H9 (cell line): Measurements from ENCODE around the gene GNA12. TPM values are rescaled to one million over a fixed set of nuclear protein-coding genes. Genes with fewer than 3 reads are reported as not detected.

ENCODE experiments used
- DNase-seq: peaks from one replicate; pipeline ENCODE4 v3.0.0-alpha.2; 2017
- H2AFZ ChIP-seq: one replicate; pipeline ENCODE4 v1.6.1; 2013; ENCODE audit warnings: mild to moderate bottlenecking, low read length, control low read depth, moderate library complexity
- H2AK5ac ChIP-seq: 2 replicates; pipeline ENCODE4 v1.6.1; 2013; ENCODE audit warnings: low read length, control low read depth, mixed read lengths; ENCODE audit not compliant: insufficient read length
- H2BK120ac ChIP-seq: one replicate; pipeline ENCODE4 v1.6.1; 2013; ENCODE audit warnings: low read depth, mild to moderate bottlenecking, low read length, control low read depth, inconsistent platforms; ENCODE audit not compliant: poor library complexity, severe bottlenecking
- H2BK12ac ChIP-seq: 2 replicates; pipeline ENCODE4 v1.6.1; 2013; ENCODE audit warnings: low read length, control low read depth, mixed read lengths, low read depth; ENCODE audit not compliant: insufficient read length
- H2BK15ac ChIP-seq: 2 replicates; pipeline ENCODE4 v1.6.1; 2013; ENCODE audit warnings: low read depth, low read length, control low read depth
- H2BK20ac ChIP-seq: one replicate; pipeline ENCODE4 v1.6.1; 2013; ENCODE audit warnings: low read depth, mild to moderate bottlenecking, low read length, control low read depth, inconsistent platforms; ENCODE audit not compliant: poor library complexity, severe bottlenecking
- H2BK5ac ChIP-seq: 2 replicates; pipeline ENCODE4 v1.6.1; 2013; ENCODE audit warnings: low read length, control low read depth, mixed read lengths; ENCODE audit not compliant: insufficient read length
- H3K14ac ChIP-seq: 2 replicates; pipeline ENCODE4 v1.6.1; 2013; ENCODE audit warnings: low read length, control low read depth; ENCODE audit not compliant: insufficient read depth
- H3K18ac ChIP-seq: 2 replicates; pipeline ENCODE4 v1.6.1; 2013; ENCODE audit warnings: low read depth, mild to moderate bottlenecking, mixed read lengths, low read length, control low read depth; ENCODE audit not compliant: insufficient read length
- H3K23ac ChIP-seq: 2 replicates; pipeline ENCODE4 v1.6.1; 2013; ENCODE audit warnings: low read length, control low read depth, mixed read lengths, low read depth; ENCODE audit not compliant: insufficient read length
- H3K23me2 ChIP-seq: 2 replicates; pipeline ENCODE4 v1.6.1; 2013; ENCODE audit warnings: low read depth, mild to moderate bottlenecking, mixed read lengths, low read length, control low read depth; ENCODE audit not compliant: insufficient read length, poor library complexity, severe bottlenecking
- H3K27ac ChIP-seq: 2 replicates; pipeline ENCODE4 v1.5.1; 2013; ENCODE audit warnings: low read length, control low read depth, mixed read lengths, low read depth; ENCODE audit not compliant: insufficient read length
- H3K27me3 ChIP-seq: 2 replicates; pipeline ENCODE4 v1.6.1; 2013; ENCODE audit warnings: low read length, control low read depth, inconsistent platforms; ENCODE audit not compliant: insufficient read depth
- H3K4ac ChIP-seq: 2 replicates; pipeline ENCODE4 v1.6.1; 2013; ENCODE audit warnings: low read depth, mild to moderate bottlenecking, control low read depth, inconsistent platforms, low read length, moderate library complexity
- H3K4me1 ChIP-seq: 2 replicates; pipeline ENCODE4 v1.6.1; 2013; ENCODE audit warnings: low read length, control low read depth, inconsistent platforms; ENCODE audit not compliant: insufficient read depth
- H3K4me2 ChIP-seq: 2 replicates; pipeline ENCODE4 v1.6.1; 2013; ENCODE audit warnings: low read length, control low read depth, mixed read lengths; ENCODE audit not compliant: insufficient read length, insufficient read depth
- H3K56ac ChIP-seq: 2 replicates; pipeline ENCODE4 v1.6.1; 2013; ENCODE audit warnings: low read depth, mild to moderate bottlenecking, mixed read lengths, low read length, control low read depth; ENCODE audit not compliant: insufficient read length
- H3K79me1 ChIP-seq: 2 replicates; pipeline ENCODE4 v1.6.1; 2013; ENCODE audit warnings: low read depth, mild to moderate bottlenecking, moderate library complexity, low read length, control low read depth, inconsistent platforms; ENCODE audit not compliant: insufficient read depth, poor library complexity, severe bottlenecking
- H3K79me2 ChIP-seq: 2 replicates; pipeline ENCODE4 v1.6.1; 2013; ENCODE audit warnings: low read length, control low read depth, inconsistent platforms; ENCODE audit not compliant: insufficient read depth
- H3K9ac ChIP-seq: 2 replicates; pipeline ENCODE4 v1.6.1; 2013; ENCODE audit warnings: low read length, control low read depth, mixed read lengths; ENCODE audit not compliant: insufficient read length; ENCODE audit errors: extremely low read depth
- H3K9me3 ChIP-seq: one replicate; pipeline ENCODE4 v1.6.1; 2013; ENCODE audit warnings: low read depth, low read length, inconsistent platforms; ENCODE audit not compliant: control insufficient read depth
- H3T11ph ChIP-seq: one replicate; pipeline ENCODE4 v1.6.1; 2013; ENCODE audit warnings: mild to moderate bottlenecking, low read length, control low read depth, inconsistent platforms
- H4K20me1 ChIP-seq: one replicate; pipeline ENCODE4 v1.6.1; 2013; ENCODE audit not compliant: control insufficient read depth, insufficient read length, insufficient read depth
- H4K5ac ChIP-seq: 2 replicates; pipeline ENCODE4 v1.6.1; 2013; ENCODE audit warnings: low read depth, mild to moderate bottlenecking, mixed read lengths, low read length, control low read depth; ENCODE audit not compliant: insufficient read length
- H4K8ac ChIP-seq: replicated peaks from 2 replicates; pipeline ENCODE4 v1.6.1; 2013; ENCODE audit warnings: low read length, control low read depth, mixed read lengths, low read depth; ENCODE audit not compliant: insufficient read length
- H4K91ac ChIP-seq: 2 replicates; pipeline ENCODE4 v1.6.1; 2013; ENCODE audit warnings: low read depth, mild to moderate bottlenecking, moderate library complexity, mixed read lengths, low read length, control low read depth; ENCODE audit not compliant: insufficient read length
- H3K27ac Mint-ChIP-seq, 3 experiments: 2 replicates in 2 of 3; 3 replicates in 1 of 3; pipeline ENCODE4 v1.8.0; 2020 to 2021; ENCODE audit warnings: mixed read lengths in 3 of 3, mild to moderate bottlenecking in 1 of 3, moderate library complexity in 1 of 3
- H3K27me3 Mint-ChIP-seq: 2 replicates; pipeline ENCODE4 v1.8.0; 2021; ENCODE audit warnings: low read depth, mild to moderate bottlenecking, moderate library complexity, mixed read lengths
- H3K36me3 Mint-ChIP-seq, 3 experiments: 2 replicates in 2 of 3; 3 replicates in 1 of 3; pipeline ENCODE4 v1.8.0; 2020 to 2021; ENCODE audit warnings: low read depth in 3 of 3, mixed read lengths in 3 of 3; ENCODE audit not compliant: insufficient read depth in 1 of 3
- H3K4me1 Mint-ChIP-seq, 2 experiments: 2 replicates each; pipeline ENCODE4 v1.8.0; 2020; ENCODE audit warnings: mixed read lengths in 2 of 2
- H3K4me3 Mint-ChIP-seq, 2 experiments: 2 replicates in 1 of 2; 3 replicates in 1 of 2; pipeline ENCODE4 v1.8.0; 2020 to 2021; ENCODE audit warnings: mild to moderate bottlenecking in 2 of 2, mixed read lengths in 2 of 2, moderate library complexity in 1 of 2
- H3K9me3 Mint-ChIP-seq, 2 experiments: 2 replicates in 1 of 2; 3 replicates in 1 of 2; pipeline ENCODE4 v1.8.0; 2020; ENCODE audit warnings: mild to moderate bottlenecking in 2 of 2, mixed read lengths in 2 of 2, moderate library complexity in 1 of 2
- WGBS: extraction: QIAGEN DNeasy Blood & Tissue Kit; methylation state at CpG from one replicate; pipeline ENCODE4 v1.1.7; 2013; ENCODE audit warnings: missing lambda C conversion rate, low lambda C conversion rate, mixed read lengths; ENCODE audit not compliant: insufficient read length; ENCODE audit errors: extremely low coverage; 5-methylcytosine and 5-hydroxymethylcytosine counted together
- total RNA-seq: library from RNA; stranded (reverse); gene quantifications from 2 replicates; pipeline ENCODE4 v1.2.1, GENCODE V29; 2021
- TF ChIP-seq, protein P1 (sequence below): fragments of 200-600 bp; sonication (generic); conservative IDR thresholded peaks from 3 replicates; pipeline ENCODE4 v1.8.0; 2021; ENCODE audit warnings: antibody characterized with exemption, mild to moderate bottlenecking

The GNA12 gene
- total RNA-seq, 1 experiment from 2014 or later, result 60.2 TPM

DNA sequence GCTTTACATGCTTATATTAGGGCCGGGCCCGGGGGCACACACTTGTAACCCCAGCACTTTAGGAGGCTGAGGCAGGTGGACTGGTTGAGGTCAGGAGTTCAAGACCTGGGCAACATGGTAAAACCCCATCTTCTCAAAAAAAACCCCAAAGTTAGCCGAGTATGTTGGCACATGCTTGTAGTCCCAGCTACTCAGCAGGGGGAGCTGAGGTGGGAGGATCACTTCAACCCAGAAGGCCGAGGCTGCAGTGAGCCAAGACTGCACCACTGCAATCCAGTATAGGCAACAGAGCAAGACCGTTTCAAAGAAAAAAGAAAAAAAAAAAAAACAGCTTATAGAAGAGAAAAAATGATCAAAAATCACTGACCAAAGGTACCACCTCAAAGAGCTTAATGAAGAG lies 93.0 kb downstream of the GNA12 start:
- peaks cover 11 to 18% of the 10 kb centered on the region in 2 experiments for H3K9me3 Mint-ChIP-seq
- H2BK12ac ChIP-seq, result no peak overlapping the region
- no peak overlapping the region for H3K4ac ChIP-seq
- peak overlapping the region in 1 of 3 experiments; percentile 15; a peak in 2 of 7 replicates for H3K27ac Mint-ChIP-seq
- H3K14ac ChIP-seq, result no peak overlapping the region
- H2BK5ac ChIP-seq, result no peak overlapping the region
- WGBS, result no CpG with 5 or more reads among the region's 5 CpGs
- no peak overlapping the region for H3K27ac ChIP-seq
- H3K79me1 ChIP-seq, result no peaks in the 10 kb centered on the region
- no peaks in the 10 kb centered on the region for H3K27me3 ChIP-seq
- no peak overlapping the region for H2AK5ac ChIP-seq
- no peaks in the 10 kb centered on the region for H3K23me2 ChIP-seq
- H3K4me1 ChIP-seq, result no peaks in the 10 kb centered on the region
- no peak overlapping the region for H2BK20ac ChIP-seq
- H2BK120ac ChIP-seq, result no peak overlapping the region
- no peaks in the 10 kb centered on the region for H3K27me3 Mint-ChIP-seq
- no peak overlapping the region for H4K8ac ChIP-seq
- no peak overlapping the region for H4K5ac ChIP-seq
- H3K36me3 Mint-ChIP-seq, result peaks cover 19 to 38% (median 29%) of the 10 kb centered on the region in 3 experiments
- no peak overlapping the region for H3K9ac ChIP-seq
- no peak overlapping the region for H3K4me2 ChIP-seq
- no peak overlapping the region for H3K23ac ChIP-seq
- TF ChIP-seq, protein P1, sequence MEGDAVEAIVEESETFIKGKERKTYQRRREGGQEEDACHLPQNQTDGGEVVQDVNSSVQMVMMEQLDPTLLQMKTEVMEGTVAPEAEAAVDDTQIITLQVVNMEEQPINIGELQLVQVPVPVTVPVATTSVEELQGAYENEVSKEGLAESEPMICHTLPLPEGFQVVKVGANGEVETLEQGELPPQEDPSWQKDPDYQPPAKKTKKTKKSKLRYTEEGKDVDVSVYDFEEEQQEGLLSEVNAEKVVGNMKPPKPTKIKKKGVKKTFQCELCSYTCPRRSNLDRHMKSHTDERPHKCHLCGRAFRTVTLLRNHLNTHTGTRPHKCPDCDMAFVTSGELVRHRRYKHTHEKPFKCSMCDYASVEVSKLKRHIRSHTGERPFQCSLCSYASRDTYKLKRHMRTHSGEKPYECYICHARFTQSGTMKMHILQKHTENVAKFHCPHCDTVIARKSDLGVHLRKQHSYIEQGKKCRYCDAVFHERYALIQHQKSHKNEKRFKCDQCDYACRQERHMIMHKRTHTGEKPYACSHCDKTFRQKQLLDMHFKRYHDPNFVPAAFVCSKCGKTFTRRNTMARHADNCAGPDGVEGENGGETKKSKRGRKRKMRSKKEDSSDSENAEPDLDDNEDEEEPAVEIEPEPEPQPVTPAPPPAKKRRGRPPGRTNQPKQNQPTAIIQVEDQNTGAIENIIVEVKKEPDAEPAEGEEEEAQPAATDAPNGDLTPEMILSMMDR, result no peak
- no peak for DNase-seq
- H3K79me2 ChIP-seq, result peaks cover 20% of the 10 kb centered on the region; the same call in 1 of the 2 replicates
- H4K20me1 ChIP-seq, result peaks cover 2% of the 10 kb centered on the region
- H3K18ac ChIP-seq, result no peak overlapping the region
- H3K4me1 Mint-ChIP-seq, result peaks cover 16 to 17% of the 10 kb centered on the region in 2 experiments
- H3K56ac ChIP-seq, result no peak overlapping the region
- H3K4me3 Mint-ChIP-seq, result no peak overlapping the region
- H3T11ph ChIP-seq, result no peak overlapping the region
- no peak overlapping the region for H4K91ac ChIP-seq
- no peak overlapping the region for H2AFZ ChIP-seq
- H2BK15ac ChIP-seq, result no peak overlapping the region
- no peaks in the 10 kb centered on the region for H3K9me3 ChIP-seq
